IMR-90 (cell line): ENCODE measurements around the gene SLX9. TPM values are rescaled to one million over a fixed set of nuclear protein-coding genes. Genes with fewer than 3 reads are reported as not detected.

ENCODE experiments used
- CTCF ChIP-seq: conservative IDR thresholded peaks from 2 replicates; pipeline ENCODE4 v1.5.1; 2012; ENCODE audit warnings: mild to moderate bottlenecking, low read depth, low read length, improper control_type of control experiment
- MAFK ChIP-seq: IDR thresholded peaks from 2 replicates; pipeline ENCODE4 v1.6.1; 2012; ENCODE audit warnings: low read depth, low read length, improper control_type of control experiment
- MXI1 ChIP-seq: IDR thresholded peaks from 2 replicates; pipeline ENCODE4 v1.6.1; 2012; ENCODE audit warnings: low read depth, mild to moderate bottlenecking, low read length, moderate library complexity, borderline replicate concordance
- POLR2A ChIP-seq: IDR thresholded peaks from 2 replicates; pipeline ENCODE4 v1.6.1; 2012; ENCODE audit warnings: mild to moderate bottlenecking, low read depth, low read length
- RFX5 ChIP-seq: IDR thresholded peaks from 2 replicates; pipeline ENCODE4 v1.8.0; 2012; ENCODE audit warnings: low read depth, mild to moderate bottlenecking, low read length, moderate library complexity
- SMC3 ChIP-seq: fragments of 150-350 bp; IDR thresholded peaks from 2 replicates; pipeline ENCODE4 v1.6.1; 2016; ENCODE audit warnings: low read depth, mild to moderate bottlenecking, antibody characterized with exemption, low read length, moderate library complexity
- polyA plus RNA-seq, 3 experiments: library from polyadenylated mRNA; depleted of rRNA; stranded (reverse); fragments of >200 nt; gene quantifications; 2 replicates each; pipeline ENCODE4 v1.2.3, GENCODE V29; 2012; ENCODE audit warnings: low replicate concordance in 1 of 3
- total RNA-seq: library from RNA; depleted of rRNA; stranded (reverse); fragments of >200 nt; gene quantifications from 2 replicates; pipeline ENCODE4 v1.2.3, GENCODE V29; 2012

Gene SLX9
- total and polyA plus RNA-seq, 2 of the 4 experiments (the other 2 are of a cell fraction) = 10.4 to 21.7 TPM

DNA sequence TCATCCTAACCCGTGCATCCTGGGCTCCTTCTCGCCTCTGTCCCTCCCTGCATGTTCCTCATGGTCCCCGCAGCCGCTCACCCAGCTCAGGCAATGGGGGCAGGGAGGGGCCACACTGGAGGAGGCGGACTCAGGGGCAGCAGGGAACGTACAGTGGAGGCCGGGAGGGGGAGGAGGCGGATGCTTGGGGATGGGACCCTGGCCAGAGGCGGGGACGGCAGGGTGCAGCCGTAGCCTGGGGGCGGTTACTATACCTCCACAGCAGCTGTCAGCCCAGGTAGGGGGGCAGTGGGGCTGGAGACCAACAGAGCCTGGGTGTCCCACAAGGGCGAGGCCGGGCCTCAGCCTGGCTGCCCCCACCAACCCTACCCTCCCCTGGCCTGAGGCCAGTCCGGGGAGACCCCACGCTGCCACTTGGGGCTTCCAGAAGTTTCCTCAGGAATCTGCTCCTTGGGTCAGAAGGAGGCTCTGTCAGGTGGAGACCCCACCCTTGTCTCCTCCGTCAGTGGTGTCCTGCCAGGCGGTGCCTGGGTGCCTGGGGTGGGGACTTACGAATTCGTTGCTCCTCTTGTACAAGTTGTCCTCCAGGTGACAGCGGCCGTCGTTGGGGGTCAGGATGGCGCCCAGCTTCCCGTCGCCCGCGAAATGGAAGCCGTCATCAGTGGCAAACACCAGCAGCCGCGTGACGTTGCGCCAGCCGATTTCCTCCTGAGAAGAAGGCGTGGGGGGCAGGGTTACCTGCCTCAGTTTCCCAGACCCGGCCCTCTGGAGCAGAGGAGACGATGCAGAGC lies 39.9 kb upstream of the SLX9 start (continued):
- TF ChIP-seq CTCF (no peak), SMC3 (no peak), RFX5 (no peak), POLR2A (no peak), MXI1 (no peak), MAFK (no peak)
